Upper lobe of right lung (tissue), 1 donor: ENCODE measurements around the gene ATP1A4. TPM values are rescaled to one million over a fixed set of nuclear protein-coding genes. Genes with fewer than 3 reads are reported as not detected.

Source experiments
- ATAC-seq: fragments of 200-7000 bp; cut with Tn5 transposase; one replicate; pipeline ENCODE4 v1.9.1; 2020; ENCODE audit warnings: mild to moderate bottlenecking, moderate library complexity
- DNase-seq: peaks from one replicate; pipeline ENCODE4 v3.0.0-alpha.2; 2020
- H3K27ac ChIP-seq: fragments of 200-600 bp; one replicate; pipeline ENCODE4 v1.8.0; 2022
- H3K27me3 ChIP-seq: fragments of 200-600 bp; one replicate; pipeline ENCODE4 v1.8.0; 2022; ENCODE audit warnings: mild to moderate bottlenecking
- H3K36me3 ChIP-seq: fragments of 200-600 bp; one replicate; pipeline ENCODE4 v1.8.0; 2022
- H3K4me1 ChIP-seq: fragments of 200-600 bp; one replicate; pipeline ENCODE4 v1.8.0; 2022
- H3K4me3 ChIP-seq: fragments of 200-600 bp; one replicate; pipeline ENCODE4 v1.8.0; 2022; ENCODE audit warnings: mild to moderate bottlenecking
- H3K9me3 ChIP-seq: fragments of 200-600 bp; one replicate; pipeline ENCODE4 v1.8.0; 2022
- intact Hi-C: fragments of 100-400 bp; cut with DNase I; formaldehyde crosslinking; loops from one replicate; pipeline ENCODE4 v1.11.0; 2022
- total RNA-seq: library from RNA; stranded (reverse); fragmentation: NEBNext Ultra II Directional; extraction: Animal tissue kit (Norgen Biotek cat#: 25700); gene quantifications from one replicate; pipeline ENCODE4 v1.2.1, GENCODE V29; 2021
- TF ChIP-seq, protein P1 (sequence below): fragments of 200-600 bp; IDR thresholded peaks from one replicate; pipeline ENCODE4 v1.8.0; 2022; ENCODE audit warnings: antibody characterized with exemption
- donor health status: DM: no; HTN: yes; CAD: no; lungs with severe emphysema.

The ATP1A4 gene
- total RNA-seq, 1 donor from 2014 or later: 0.96 TPM

DNA sequence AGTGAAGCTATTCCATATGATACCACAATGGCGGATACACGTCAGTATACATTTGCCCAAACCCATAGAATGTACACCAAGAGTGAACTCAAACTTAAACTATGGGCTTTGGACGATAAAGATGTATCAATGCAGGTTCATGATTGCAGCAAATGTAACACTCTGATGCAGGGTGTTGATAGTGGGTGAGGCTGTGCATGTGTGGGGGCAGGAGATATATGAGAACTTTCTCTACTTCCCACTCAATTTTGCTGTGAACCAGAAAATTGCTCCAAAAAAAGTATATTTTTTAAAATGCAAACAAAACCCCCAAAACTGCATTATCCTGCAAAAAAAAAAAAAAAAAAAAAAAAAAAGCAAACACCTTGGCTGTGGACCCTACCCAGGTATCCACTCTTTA lies 32.5 kb upstream of the ATP1A4 start:
- H3K36me3 ChIP-seq: no peaks in the 10 kb centered on the region
- DNase-seq (no peak), ATAC-seq (no peak)
- TF ChIP-seq, protein P1, sequence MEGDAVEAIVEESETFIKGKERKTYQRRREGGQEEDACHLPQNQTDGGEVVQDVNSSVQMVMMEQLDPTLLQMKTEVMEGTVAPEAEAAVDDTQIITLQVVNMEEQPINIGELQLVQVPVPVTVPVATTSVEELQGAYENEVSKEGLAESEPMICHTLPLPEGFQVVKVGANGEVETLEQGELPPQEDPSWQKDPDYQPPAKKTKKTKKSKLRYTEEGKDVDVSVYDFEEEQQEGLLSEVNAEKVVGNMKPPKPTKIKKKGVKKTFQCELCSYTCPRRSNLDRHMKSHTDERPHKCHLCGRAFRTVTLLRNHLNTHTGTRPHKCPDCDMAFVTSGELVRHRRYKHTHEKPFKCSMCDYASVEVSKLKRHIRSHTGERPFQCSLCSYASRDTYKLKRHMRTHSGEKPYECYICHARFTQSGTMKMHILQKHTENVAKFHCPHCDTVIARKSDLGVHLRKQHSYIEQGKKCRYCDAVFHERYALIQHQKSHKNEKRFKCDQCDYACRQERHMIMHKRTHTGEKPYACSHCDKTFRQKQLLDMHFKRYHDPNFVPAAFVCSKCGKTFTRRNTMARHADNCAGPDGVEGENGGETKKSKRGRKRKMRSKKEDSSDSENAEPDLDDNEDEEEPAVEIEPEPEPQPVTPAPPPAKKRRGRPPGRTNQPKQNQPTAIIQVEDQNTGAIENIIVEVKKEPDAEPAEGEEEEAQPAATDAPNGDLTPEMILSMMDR: no peak
- no peak overlapping the region for H3K4me3 ChIP-seq
- H3K4me1 ChIP-seq: no peaks in the 10 kb centered on the region
- H3K9me3 ChIP-seq: no peaks in the 10 kb centered on the region
- intact Hi-C loops: no loop called here
- no peaks in the 10 kb centered on the region for H3K27me3 ChIP-seq
- H3K27ac ChIP-seq: no peak overlapping the region

DNA sequence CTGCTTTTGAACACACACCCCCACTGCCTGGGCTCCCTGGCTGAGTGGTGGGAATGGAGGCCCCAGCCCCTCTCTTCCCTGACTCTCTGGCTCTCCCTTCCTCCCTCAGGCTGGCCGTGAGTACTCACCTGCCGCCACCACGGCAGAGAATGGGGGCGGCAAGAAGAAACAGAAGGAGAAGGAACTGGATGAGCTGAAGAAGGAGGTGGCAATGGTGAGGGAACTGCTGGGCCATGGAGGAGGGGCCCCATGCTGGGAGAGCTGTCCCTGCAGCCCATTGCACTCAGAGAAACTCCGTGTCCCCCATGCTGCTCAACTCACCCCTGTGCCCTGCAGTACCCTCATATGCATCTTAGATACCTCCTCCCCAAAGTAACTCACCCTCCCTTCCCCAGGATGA lies 30.6 kb upstream of the ATP1A4 start:
- Histone ChIP-seq H3K27ac (no peak overlapping the region), H3K4me1 (peaks cover 7% of the 10 kb centered on the region), H3K36me3 (no peaks in the 10 kb centered on the region), H3K9me3 (no peaks in the 10 kb centered on the region), H3K27me3 (no peaks in the 10 kb centered on the region), H3K4me3 (no peak overlapping the region)
- no peak for ATAC-seq
- intact Hi-C loops: no loop called here
- no peak for DNase-seq
- TF ChIP-seq, protein P1: no peak

DNA sequence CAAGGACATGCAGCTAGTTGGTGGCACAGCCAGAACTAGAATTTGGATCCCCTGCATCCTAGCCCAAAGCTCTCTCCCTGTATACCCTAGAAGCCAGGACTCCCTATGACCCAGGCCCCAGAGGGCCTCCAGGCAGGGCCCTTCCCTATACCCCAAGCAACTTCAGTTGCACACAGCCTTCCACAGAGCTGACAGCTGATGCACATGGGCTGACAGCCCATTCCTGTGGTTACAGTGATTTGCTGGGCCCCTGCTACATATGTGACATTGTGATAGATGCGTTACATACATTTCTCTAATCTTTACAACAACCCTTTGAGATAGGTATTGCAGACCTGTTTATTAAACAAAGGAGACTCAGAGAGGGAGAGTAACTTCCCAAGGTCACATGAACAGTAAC lies 30.0 kb upstream of the ATP1A4 start:
- no peak for DNase-seq
- no peaks in the 10 kb centered on the region for H3K9me3 ChIP-seq
- TF ChIP-seq, protein P1: no peak
- H3K4me3 ChIP-seq: no peak overlapping the region
- ATAC-seq: no peak
- no peaks in the 10 kb centered on the region for H3K36me3 ChIP-seq
- intact Hi-C loops: no loop called here
- H3K27ac ChIP-seq: no peak overlapping the region
- peaks cover 7% of the 10 kb centered on the region for H3K4me1 ChIP-seq
- H3K27me3 ChIP-seq: no peaks in the 10 kb centered on the region

DNA sequence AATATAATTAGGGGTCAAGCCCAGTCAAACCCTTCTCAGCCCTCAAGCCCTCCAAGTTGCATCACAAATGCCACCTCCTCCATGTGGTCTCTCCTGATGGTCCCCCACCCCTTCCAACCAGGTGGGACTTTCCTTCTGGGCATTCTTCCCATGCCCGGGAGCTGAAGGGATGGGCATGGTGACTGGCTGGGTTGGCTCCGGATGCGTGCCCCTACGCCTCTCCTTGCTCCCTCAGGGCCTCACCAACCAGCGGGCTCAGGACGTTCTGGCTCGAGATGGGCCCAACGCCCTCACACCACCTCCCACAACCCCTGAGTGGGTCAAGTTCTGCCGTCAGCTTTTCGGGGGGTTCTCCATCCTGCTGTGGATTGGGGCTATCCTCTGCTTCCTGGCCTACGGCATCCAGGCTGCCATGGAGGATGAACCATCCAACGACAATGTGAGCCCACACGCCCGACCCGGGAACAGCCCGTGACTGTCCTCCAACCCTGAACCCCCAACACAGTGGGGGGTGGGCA lies 28.4 kb upstream of the ATP1A4 start:
- TF ChIP-seq, protein P1: no peak
- DNase-seq (no peak), ATAC-seq (no peak)
- H3K4me3 ChIP-seq: no peak overlapping the region
- no peaks in the 10 kb centered on the region for H3K27me3 ChIP-seq
- no peaks in the 10 kb centered on the region for H3K9me3 ChIP-seq
- no peak overlapping the region for H3K27ac ChIP-seq
- no peaks in the 10 kb centered on the region for H3K36me3 ChIP-seq
- H3K4me1 ChIP-seq: peaks cover 7% of the 10 kb centered on the region
- intact Hi-C loops: no loop called here

DNA sequence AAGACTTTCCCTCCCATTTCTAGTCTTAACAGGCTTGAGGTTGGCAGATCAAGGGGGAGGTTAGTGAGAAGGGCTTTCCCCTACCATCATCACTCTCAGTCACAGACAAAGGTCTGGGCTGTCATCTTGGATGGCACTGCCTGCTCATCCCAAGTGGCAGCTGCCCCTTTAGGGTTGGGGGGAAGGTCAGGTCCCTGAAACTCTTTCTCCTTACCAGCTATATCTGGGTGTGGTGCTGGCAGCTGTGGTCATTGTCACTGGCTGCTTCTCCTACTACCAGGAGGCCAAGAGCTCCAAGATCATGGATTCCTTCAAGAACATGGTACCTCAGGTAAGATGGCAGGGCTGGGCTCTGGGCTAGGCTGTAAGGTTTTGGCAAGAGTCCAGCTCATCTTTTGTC lies 27.7 kb upstream of the ATP1A4 start:
- TF ChIP-seq, protein P1: no peak
- Histone ChIP-seq H3K4me1 (peaks cover 7% of the 10 kb centered on the region), H3K27me3 (no peaks in the 10 kb centered on the region), H3K36me3 (no peaks in the 10 kb centered on the region), H3K27ac (no peak overlapping the region), H3K4me3 (no peak overlapping the region), H3K9me3 (no peaks in the 10 kb centered on the region)
- no peak for ATAC-seq
- intact Hi-C loops: no loop called here
- no peak for DNase-seq
